Measurements from ENCODE around the gene ARG2.

DNA sequence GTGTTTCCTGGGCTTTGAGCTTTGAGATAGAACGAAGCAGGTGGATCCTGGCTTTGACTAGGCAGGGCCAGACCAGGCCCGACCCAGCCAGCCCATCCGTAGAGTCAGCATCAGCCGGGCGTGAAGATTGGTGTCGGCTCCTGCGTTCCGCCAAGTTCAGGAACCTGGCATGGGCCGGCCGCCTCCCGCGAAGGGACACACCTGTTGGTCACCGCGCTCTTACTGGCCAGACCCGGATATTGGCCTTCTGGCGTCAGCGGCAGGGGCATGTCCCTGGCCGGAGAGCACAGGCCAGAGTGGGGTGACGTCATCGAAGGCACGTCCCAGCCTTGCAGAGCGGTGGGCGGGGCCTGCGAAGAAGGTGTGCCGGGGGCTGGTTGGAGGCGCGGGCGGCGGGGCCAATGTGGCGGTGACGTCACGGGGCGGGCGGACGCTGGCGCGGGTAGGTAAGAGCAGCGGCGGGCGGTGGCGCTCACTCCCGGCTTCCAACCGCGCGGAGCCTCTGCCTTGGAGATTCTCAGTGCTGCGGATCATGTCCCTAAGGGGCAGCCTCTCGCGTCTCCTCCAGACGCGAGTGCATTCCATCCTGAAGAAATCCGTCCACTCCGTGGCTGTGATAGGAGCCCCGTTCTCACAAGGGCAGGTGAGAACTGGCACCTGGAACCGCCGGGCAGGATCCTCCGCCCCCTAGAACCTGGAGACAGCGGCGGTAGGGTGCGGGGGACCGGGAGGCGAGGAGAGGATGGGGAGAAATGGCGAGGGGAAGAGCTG lies at the start of gene ARG2:
- TF ChIP-seq, protein P1, sequence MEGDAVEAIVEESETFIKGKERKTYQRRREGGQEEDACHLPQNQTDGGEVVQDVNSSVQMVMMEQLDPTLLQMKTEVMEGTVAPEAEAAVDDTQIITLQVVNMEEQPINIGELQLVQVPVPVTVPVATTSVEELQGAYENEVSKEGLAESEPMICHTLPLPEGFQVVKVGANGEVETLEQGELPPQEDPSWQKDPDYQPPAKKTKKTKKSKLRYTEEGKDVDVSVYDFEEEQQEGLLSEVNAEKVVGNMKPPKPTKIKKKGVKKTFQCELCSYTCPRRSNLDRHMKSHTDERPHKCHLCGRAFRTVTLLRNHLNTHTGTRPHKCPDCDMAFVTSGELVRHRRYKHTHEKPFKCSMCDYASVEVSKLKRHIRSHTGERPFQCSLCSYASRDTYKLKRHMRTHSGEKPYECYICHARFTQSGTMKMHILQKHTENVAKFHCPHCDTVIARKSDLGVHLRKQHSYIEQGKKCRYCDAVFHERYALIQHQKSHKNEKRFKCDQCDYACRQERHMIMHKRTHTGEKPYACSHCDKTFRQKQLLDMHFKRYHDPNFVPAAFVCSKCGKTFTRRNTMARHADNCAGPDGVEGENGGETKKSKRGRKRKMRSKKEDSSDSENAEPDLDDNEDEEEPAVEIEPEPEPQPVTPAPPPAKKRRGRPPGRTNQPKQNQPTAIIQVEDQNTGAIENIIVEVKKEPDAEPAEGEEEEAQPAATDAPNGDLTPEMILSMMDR (IDR thresholded peaks at IDR 0.05) = no peak
- no peak for TF ChIP-seq EZH2 (IDR thresholded peaks at IDR 0.05; ENCODE audit: borderline replicate concordance, insufficient read depth, low read depth, low read length, poor library complexity, severe bottlenecking)

All from B cell (primary cell).